ENCODE data around the gene SRRT. TPM values are rescaled to one million over a fixed set of nuclear protein-coding genes. Genes with fewer than 3 reads are reported as not detected.
A peak's percentile ranks its signal among the peaks of the same experiment; 100 is the strongest.

SRRT gene
- total and polyA plus RNA-seq, 2 donors (not counting 1 experiment from before 2014, with no cell fraction given): 198 to 209 TPM

GRCh38 chr7:100867776-100868485, 7.0 kb upstream of the SRRT start:
- 22% methylated on average over 24 of the region's 27 CpGs for WGBS (ENCODE audit: insufficient coverage)
- Histone ChIP-seq H3K27ac (ENCODE audit: low read length in 2 of 2) (peak overlapping the region; percentile 56 to 75), H3K4me2 (replicated peaks; ENCODE audit: low read depth, low read length, poor library complexity, severe bottlenecking) (peak overlapping the region; percentile 96), H3K4me3 (ENCODE audit: control extremely low read depth in 1 of 5, extremely low read depth in 1 of 5, insufficient read depth in 1 of 5, low read depth in 2 of 5, low read length in 4 of 5) (peak overlapping the region in 4 of 5 experiments; percentile 47 to 75 (median 58)), H3K9me3 (ENCODE audit: control extremely low read depth in 1 of 3, control insufficient read depth in 2 of 3, insufficient read depth in 1 of 3, low read length in 2 of 3) (peaks cover 0 to 4% (median 0%) of the 10 kb centered on the region in 3 donors), H3K36me3 (replicated peaks in 1 of 2; ENCODE audit: control extremely low read depth in 1 of 2, control insufficient read depth in 1 of 2, extremely low read depth in 1 of 2, insufficient read depth in 2 of 2, low read length in 1 of 2) (peaks cover 0 to 17% of the 10 kb centered on the region in 2 experiments), H3K79me2 (ENCODE audit: control insufficient read depth, insufficient read depth, low read length) (peaks cover 5% of the 10 kb centered on the region), H3K9ac (ENCODE audit: low read length) (peak overlapping the region; percentile 81), H2AFZ (ENCODE audit: insufficient read depth, low read depth, low read length, poor library complexity, severe bottlenecking) (peak overlapping the region; percentile 74), H3K4me1 (ENCODE audit: control insufficient read depth in 2 of 2, insufficient read depth in 2 of 2, low read length in 2 of 2) (peaks cover 21 to 28% of the 10 kb centered on the region in 2 donors), H4K20me1 (ENCODE audit: control insufficient read depth, insufficient read depth, low read length, poor library complexity, severe bottlenecking) (no peaks in the 10 kb centered on the region), H3K27me3 (replicated peaks in 1 of 4; ENCODE audit: control extremely low read depth in 1 of 4, control insufficient read depth in 3 of 4, insufficient read depth in 4 of 4, low read length in 3 of 4) (no peaks in the 10 kb centered on the region)
- intact Hi-C loops (cut with micrococcal nuclease): no loop called here
- peak; percentile 35 for DNase-seq
- TF ChIP-seq CTCF (IDR thresholded peaks at IDR 0.05) (no peak), EZH2 (IDR thresholded peaks at IDR 0.05; ENCODE audit: borderline replicate concordance, insufficient read depth, low read depth, low read length, poor library complexity, severe bottlenecking) (no peak)
- ChIA-PET CTCF (interaction anchor here (1.8 kb wide), 1 partner anchor 27 kb away, joined by 3 read pairs; no protein-coding TSS in a partner anchor), POLR2A (interaction anchor here (1.3 kb wide), 1 partner anchor 16 kb away, joined by 6 read pairs; the partner anchor contains the start of gene SLC12A9)
- no peaks in the 10 kb centered on the region for H3K27me3 Mint-ChIP-seq
- H3K27ac Mint-ChIP-seq: peak overlapping the region; percentile 70
- H3K4me1 Mint-ChIP-seq: peaks cover 24% of the 10 kb centered on the region
- no peak for ATAC-seq (ENCODE audit: low read depth)
- H3K4me3 Mint-ChIP-seq: peak overlapping the region; percentile 79
- no peaks in the 10 kb centered on the region for H3K9me3 Mint-ChIP-seq (ENCODE audit: insufficient read depth)
